ENCODE results near the gene AUH. TPM values are rescaled to one million over a fixed set of nuclear protein-coding genes. Genes with fewer than 3 reads are reported as not detected.

AUH gene
- total RNA-seq, 1 donor from 2014 or later, result 9.8 TPM

GRCh38 chr9:91212596-91213243 lies 149.0 kb downstream of the AUH start:
- H3K4me1 Mint-ChIP-seq (ENCODE audit: low read depth, unreplicated experiment), result peaks cover 24% of the 10 kb centered on the region
- Histone ChIP-seq H2AFZ (ENCODE audit: low read depth, low read length) (no peak overlapping the region), H3K9ac (ENCODE audit: low read length) (no peak overlapping the region), H3K4me1 (ENCODE audit: insufficient read depth, low read length) (no peaks in the 10 kb centered on the region), H3K4me3 (ENCODE audit: insufficient read depth, low read depth, low read length) (no peak overlapping the region), H4K20me1 (ENCODE audit: insufficient read depth, low read length) (no peaks in the 10 kb centered on the region), H3K4me2 (ENCODE audit: low read length) (no peak overlapping the region), H3K27me3 (ENCODE audit: insufficient read depth, low read length) (no peaks in the 10 kb centered on the region), H3K79me2 (ENCODE audit: insufficient read depth, low read length) (no peaks in the 10 kb centered on the region), H3K36me3 (ENCODE audit: insufficient read depth, low read length) (no peaks in the 10 kb centered on the region), H3K27ac (ENCODE audit: low read depth, low read length) (no peak overlapping the region), H3K9me3 (ENCODE audit: insufficient read depth, low read depth, low read length) (no peaks in the 10 kb centered on the region)
- DNase-seq (ENCODE audit: low read depth), result no peak
- FAIRE-seq, result no peak
- H3K4me3 Mint-ChIP-seq (ENCODE audit: unreplicated experiment), result no peak overlapping the region
- H3K9me3 Mint-ChIP-seq (ENCODE audit: unreplicated experiment), result no peaks in the 10 kb centered on the region
- no peak for TF ChIP-seq EZH2 (IDR thresholded peaks at IDR 0.05; ENCODE audit: insufficient read depth, low read length)
- TF ChIP-seq, protein P1, sequence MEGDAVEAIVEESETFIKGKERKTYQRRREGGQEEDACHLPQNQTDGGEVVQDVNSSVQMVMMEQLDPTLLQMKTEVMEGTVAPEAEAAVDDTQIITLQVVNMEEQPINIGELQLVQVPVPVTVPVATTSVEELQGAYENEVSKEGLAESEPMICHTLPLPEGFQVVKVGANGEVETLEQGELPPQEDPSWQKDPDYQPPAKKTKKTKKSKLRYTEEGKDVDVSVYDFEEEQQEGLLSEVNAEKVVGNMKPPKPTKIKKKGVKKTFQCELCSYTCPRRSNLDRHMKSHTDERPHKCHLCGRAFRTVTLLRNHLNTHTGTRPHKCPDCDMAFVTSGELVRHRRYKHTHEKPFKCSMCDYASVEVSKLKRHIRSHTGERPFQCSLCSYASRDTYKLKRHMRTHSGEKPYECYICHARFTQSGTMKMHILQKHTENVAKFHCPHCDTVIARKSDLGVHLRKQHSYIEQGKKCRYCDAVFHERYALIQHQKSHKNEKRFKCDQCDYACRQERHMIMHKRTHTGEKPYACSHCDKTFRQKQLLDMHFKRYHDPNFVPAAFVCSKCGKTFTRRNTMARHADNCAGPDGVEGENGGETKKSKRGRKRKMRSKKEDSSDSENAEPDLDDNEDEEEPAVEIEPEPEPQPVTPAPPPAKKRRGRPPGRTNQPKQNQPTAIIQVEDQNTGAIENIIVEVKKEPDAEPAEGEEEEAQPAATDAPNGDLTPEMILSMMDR (IDR thresholded peaks at IDR 0.05; ENCODE audit: insufficient read depth, low read depth, low read length), result no peak
- H3K36me3 Mint-ChIP-seq (ENCODE audit: low read depth, unreplicated experiment), result no peaks in the 10 kb centered on the region
- peaks cover 2% of the 10 kb centered on the region for H3K27me3 Mint-ChIP-seq (ENCODE audit: low read depth, unreplicated experiment)
- no peak overlapping the region for H3K27ac Mint-ChIP-seq (ENCODE audit: unreplicated experiment)

- Mint-ChIP-seq H3K27me3 (ENCODE audit: low read depth, unreplicated experiment) (peaks cover 2% of the 10 kb centered on the region), H3K4me3 (ENCODE audit: unreplicated experiment) (no peak overlapping the region), H3K9me3 (ENCODE audit: unreplicated experiment) (no peaks in the 10 kb centered on the region), H3K4me1 (ENCODE audit: low read depth, unreplicated experiment) (peaks cover 31% of the 10 kb centered on the region), H3K27ac (ENCODE audit: unreplicated experiment) (no peak overlapping the region), H3K36me3 (ENCODE audit: low read depth, unreplicated experiment) (no peaks in the 10 kb centered on the region)
- no peaks in the 10 kb centered on the region for H3K79me2 ChIP-seq (ENCODE audit: insufficient read depth, low read length)
- no peaks in the 10 kb centered on the region for H3K36me3 ChIP-seq (ENCODE audit: insufficient read depth, low read length)
- H3K9ac ChIP-seq (ENCODE audit: low read length), result no peak overlapping the region
- no peak overlapping the region for H3K4me3 ChIP-seq (ENCODE audit: insufficient read depth, low read depth, low read length)
- H2AFZ ChIP-seq (ENCODE audit: low read depth, low read length), result no peak overlapping the region
- no peaks in the 10 kb centered on the region for H3K27me3 ChIP-seq (ENCODE audit: insufficient read depth, low read length)
- no peak for FAIRE-seq
- H3K9me3 ChIP-seq (ENCODE audit: insufficient read depth, low read depth, low read length), result no peaks in the 10 kb centered on the region
- H3K4me1 ChIP-seq (ENCODE audit: insufficient read depth, low read length), result no peaks in the 10 kb centered on the region
- no peak for DNase-seq (ENCODE audit: low read depth)
- H3K4me2 ChIP-seq (ENCODE audit: low read length), result no peak overlapping the region
- no peaks in the 10 kb centered on the region for H4K20me1 ChIP-seq (ENCODE audit: insufficient read depth, low read length)
- no peak for TF ChIP-seq EZH2 (IDR thresholded peaks at IDR 0.05; ENCODE audit: insufficient read depth, low read length)
- TF ChIP-seq, protein P1 (IDR thresholded peaks at IDR 0.05; ENCODE audit: insufficient read depth, low read depth, low read length), result no peak
- H3K27ac ChIP-seq (ENCODE audit: low read depth, low read length), result no peak overlapping the region
Observed at GRCh38 chr9:91211919-91212318, 149.8 kb downstream of the AUH start.

DNA sequence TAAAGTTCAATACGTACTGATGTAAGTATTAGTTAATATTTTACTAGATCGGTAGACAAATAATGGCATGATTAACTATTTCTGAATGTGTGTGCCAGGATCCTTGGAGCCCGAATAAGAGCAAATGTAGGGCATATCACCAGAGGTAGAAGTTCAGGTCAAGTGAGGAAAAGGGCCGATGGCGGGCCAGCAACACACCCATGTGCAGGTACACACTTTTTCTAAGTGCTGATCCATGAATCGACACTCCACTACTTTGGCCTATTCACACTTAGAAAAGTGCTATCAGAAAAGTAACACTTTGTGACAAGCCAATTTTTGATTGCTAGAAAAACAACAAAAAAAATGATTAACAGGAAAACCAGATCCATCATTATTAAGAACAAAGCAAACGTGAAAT lies 150.3 kb downstream of the AUH start:
- no peaks in the 10 kb centered on the region for H3K36me3 ChIP-seq (ENCODE audit: insufficient read depth, low read length)
- DNase-seq (ENCODE audit: low read depth), result no peak
- no peaks in the 10 kb centered on the region for H3K36me3 Mint-ChIP-seq (ENCODE audit: low read depth, unreplicated experiment)
- no peak overlapping the region for H3K4me2 ChIP-seq (ENCODE audit: low read length)
- peaks cover 31% of the 10 kb centered on the region for H3K4me1 Mint-ChIP-seq (ENCODE audit: low read depth, unreplicated experiment)
- H3K27me3 ChIP-seq (ENCODE audit: insufficient read depth, low read length), result no peaks in the 10 kb centered on the region
- H3K27ac ChIP-seq (ENCODE audit: low read depth, low read length), result no peak overlapping the region
- no peak overlapping the region for H3K4me3 ChIP-seq (ENCODE audit: insufficient read depth, low read depth, low read length)
- no peaks in the 10 kb centered on the region for H3K9me3 Mint-ChIP-seq (ENCODE audit: unreplicated experiment)
- FAIRE-seq, result no peak
- H3K27ac Mint-ChIP-seq (ENCODE audit: unreplicated experiment), result no peak overlapping the region
- TF ChIP-seq, protein P1 (IDR thresholded peaks at IDR 0.05; ENCODE audit: insufficient read depth, low read depth, low read length), result no peak
- no peak for TF ChIP-seq EZH2 (IDR thresholded peaks at IDR 0.05; ENCODE audit: insufficient read depth, low read length)
- no peaks in the 10 kb centered on the region for H3K9me3 ChIP-seq (ENCODE audit: insufficient read depth, low read depth, low read length)
- no peaks in the 10 kb centered on the region for H3K4me1 ChIP-seq (ENCODE audit: insufficient read depth, low read length)
- H3K9ac ChIP-seq (ENCODE audit: low read length), result no peak overlapping the region
- H3K27me3 Mint-ChIP-seq (ENCODE audit: low read depth, unreplicated experiment), result peaks cover 2% of the 10 kb centered on the region
- no peaks in the 10 kb centered on the region for H4K20me1 ChIP-seq (ENCODE audit: insufficient read depth, low read length)
- no peak overlapping the region for H3K4me3 Mint-ChIP-seq (ENCODE audit: unreplicated experiment)
- H2AFZ ChIP-seq (ENCODE audit: low read depth, low read length), result no peak overlapping the region
- H3K79me2 ChIP-seq (ENCODE audit: insufficient read depth, low read length), result no peaks in the 10 kb centered on the region
